HepG2 (cell line): ENCODE data around the gene OLAH. TPM values are rescaled to one million over a fixed set of nuclear protein-coding genes. Genes with fewer than 3 reads are reported as not detected.

Experiments
- ATM ChIP-seq: fragments of 450-650 bp; IDR thresholded peaks from 2 replicates; pipeline ENCODE4 v1.7.1; 2017; ENCODE audit warnings: mild to moderate bottlenecking, borderline replicate concordance
- EP300 ChIP-seq, 3 experiments: sonication (generic) in 1 of 3; formaldehyde crosslinking in 1 of 3; IDR thresholded peaks; 2 replicates each; pipeline versions ENCODE4 v1.5.1 to v1.6.1; 2011 to 2020; ENCODE audit warnings: low read depth in 2 of 3, low read length in 2 of 3, borderline replicate concordance in 1 of 3, improper control_type of control experiment in 1 of 3, mild to moderate bottlenecking in 1 of 3, missing genetic modification reagents in 1 of 3, moderate library complexity in 1 of 3
- HDAC2 ChIP-seq: sonication (generic); formaldehyde crosslinking; IDR thresholded peaks from 2 replicates; pipeline ENCODE4 v1.4.0; 2020; ENCODE audit warnings: missing genetic modification reagents
- HES4 ChIP-seq: sonication (generic); formaldehyde crosslinking; IDR thresholded peaks from 2 replicates; pipeline ENCODE4 v1.9.0; 2021; ENCODE audit warnings: mild to moderate bottlenecking, missing genetic modification reagents, borderline replicate concordance
- KLF15 ChIP-seq: sonication (generic); formaldehyde crosslinking; IDR thresholded peaks from 2 replicates; pipeline ENCODE4 v1.8.1; 2023; ENCODE audit warnings: borderline replicate concordance, mild to moderate bottlenecking, inconsistent platforms, missing genetic modification reagents, mixed read lengths
- MEIS1 ChIP-seq: sonication (generic); formaldehyde crosslinking; IDR thresholded peaks from 2 replicates; pipeline ENCODE4 v1.9.0; 2021; ENCODE audit warnings: mild to moderate bottlenecking, missing genetic modification reagents, moderate library complexity, borderline replicate concordance
- NR2C2 ChIP-seq: sonication (generic); formaldehyde crosslinking; IDR thresholded peaks from 2 replicates; pipeline ENCODE4 v1.4.0; 2020; ENCODE audit warnings: missing genetic modification reagents, mild to moderate bottlenecking, moderate library complexity, borderline replicate concordance
- SIX1 ChIP-seq: sonication (generic); formaldehyde crosslinking; IDR thresholded peaks from 2 replicates; pipeline ENCODE4 v1.4.0; 2020; ENCODE audit warnings: missing genetic modification reagents, borderline replicate concordance
- TCF7 ChIP-seq: sonication (generic); IDR thresholded peaks from 2 replicates; pipeline ENCODE4 v1.6.1; 2016; ENCODE audit warnings: antibody characterized with exemption, low read depth
- ZNF101 ChIP-seq: sonication (generic); formaldehyde crosslinking; IDR thresholded peaks from 2 replicates; pipeline ENCODE4 v1.4.0; 2020; ENCODE audit warnings: mild to moderate bottlenecking, low read depth, missing genetic modification reagents, borderline replicate concordance
- ZNF121 ChIP-seq: sonication (generic); formaldehyde crosslinking; IDR thresholded peaks from 2 replicates; pipeline ENCODE4 v1.5.0; 2020; ENCODE audit warnings: mild to moderate bottlenecking, missing genetic modification reagents
- ZNF263 ChIP-seq: sonication (generic); formaldehyde crosslinking; IDR thresholded peaks from 2 replicates; pipeline ENCODE4 v1.4.0; 2020; ENCODE audit warnings: missing genetic modification reagents
- ZNF564 ChIP-seq: sonication (generic); formaldehyde crosslinking; IDR thresholded peaks from 2 replicates; pipeline ENCODE4 v1.8.1; 2023; ENCODE audit warnings: mild to moderate bottlenecking, missing genetic modification reagents
- ZNF883 ChIP-seq: sonication (generic); formaldehyde crosslinking; IDR thresholded peaks from 2 replicates; pipeline ENCODE4 v1.5.1; 2020; ENCODE audit warnings: mild to moderate bottlenecking, missing genetic modification reagents; ENCODE audit errors: not compliant biosample characterization
- polyA plus RNA-seq, 8 experiments: library from polyadenylated mRNA; depleted of rRNA in 3 of 8; stranded (reverse) in 7 of 8; unstranded in 1 of 8; fragments of >200 nt; fragmentation: Illumina TruSeq in 4 of 8; extraction: Trizol in 4 of 8; gene quantifications; 2 replicates each; pipeline versions ENCODE4 v1.2.1 to v1.2.3, GENCODE V29; 2011 to 2016; ENCODE audit warnings: low read depth in 4 of 8, missing spikeins in 1 of 8, mixed read lengths in 1 of 8; ENCODE audit not compliant: insufficient read depth in 1 of 8
- total RNA-seq, 5 experiments: library from RNA; depleted of rRNA; stranded (reverse); fragments of >200 nt; fragmentation: Illumina TruSeq; extraction: Trizol; gene quantifications; 2 replicates each; pipeline ENCODE4 v1.2.3, GENCODE V29; 2016; ENCODE audit warnings: low read depth in 1 of 5
- TF ChIP-seq, protein P1 (sequence below): sonication (generic); formaldehyde crosslinking; IDR thresholded peaks from 2 replicates; pipeline ENCODE4; 2020; ENCODE audit warnings: missing genetic modification reagents, mild to moderate bottlenecking, borderline replicate concordance
- TF ChIP-seq, protein P2 (sequence below): sonication (generic); formaldehyde crosslinking; conservative IDR thresholded peaks from 2 replicates; pipeline ENCODE4 v1.4.0; 2020; ENCODE audit warnings: missing genetic modification reagents
- TF ChIP-seq, protein P3 (sequence below): sonication (generic); formaldehyde crosslinking; IDR thresholded peaks from 2 replicates; pipeline ENCODE4 v1.5.1; 2020; ENCODE audit warnings: missing genetic modification reagents, mild to moderate bottlenecking, borderline replicate concordance
- TF ChIP-seq, protein P4 (sequence below): sonication (generic); formaldehyde crosslinking; IDR thresholded peaks from 2 replicates; pipeline ENCODE4 v1.4.0; 2020; ENCODE audit warnings: missing genetic modification reagents, mild to moderate bottlenecking, borderline replicate concordance

The OLAH gene
- total and polyA plus RNA-seq, 2 of the 13 experiments (the other 11 are each of a cell fraction or from before 2014, with no cell fraction given): 0.13 TPM; not detected in 1

DNA sequence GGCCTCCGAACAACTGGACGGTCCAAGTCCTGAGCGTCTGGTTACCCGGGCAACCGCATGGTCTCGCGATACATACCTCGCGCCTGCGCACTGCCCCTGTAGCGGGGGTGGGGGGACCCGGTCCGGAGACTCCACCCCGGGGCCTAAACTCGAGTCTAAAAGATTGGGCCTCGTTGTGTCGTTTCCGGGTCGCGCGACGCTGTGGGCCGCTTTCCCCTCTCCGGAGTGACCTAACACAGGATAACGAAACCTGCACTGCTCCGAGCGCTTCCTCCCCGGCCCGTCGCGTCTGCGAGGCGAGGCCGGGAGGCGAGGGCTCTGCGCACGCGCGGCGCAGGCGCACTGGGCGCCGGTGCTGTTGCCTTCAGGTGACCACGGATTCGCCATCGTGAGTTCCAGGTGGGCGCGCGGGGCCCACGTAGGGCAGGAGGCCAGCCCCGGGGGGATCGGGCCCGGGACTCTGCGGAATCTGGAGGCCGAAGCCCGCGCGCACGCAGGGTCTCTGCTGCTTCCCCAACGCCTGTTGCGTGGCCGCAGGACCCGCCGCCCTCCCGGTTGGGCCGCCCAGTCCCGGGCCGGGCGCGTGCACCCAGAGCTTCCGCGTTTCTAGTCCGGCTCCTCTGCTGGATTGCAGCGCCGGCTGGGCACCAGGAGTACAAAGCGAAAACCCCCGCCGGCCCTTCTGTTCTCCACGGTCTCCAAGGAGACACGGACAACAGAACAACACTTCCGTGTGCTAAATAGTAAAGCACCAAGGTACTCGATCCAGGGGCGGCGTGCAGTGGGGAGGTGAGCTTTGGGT is 53.5 kb downstream of the OLAH start, which contains the start of gene RPP38 (continued):
- TF ChIP-seq, protein P1, sequence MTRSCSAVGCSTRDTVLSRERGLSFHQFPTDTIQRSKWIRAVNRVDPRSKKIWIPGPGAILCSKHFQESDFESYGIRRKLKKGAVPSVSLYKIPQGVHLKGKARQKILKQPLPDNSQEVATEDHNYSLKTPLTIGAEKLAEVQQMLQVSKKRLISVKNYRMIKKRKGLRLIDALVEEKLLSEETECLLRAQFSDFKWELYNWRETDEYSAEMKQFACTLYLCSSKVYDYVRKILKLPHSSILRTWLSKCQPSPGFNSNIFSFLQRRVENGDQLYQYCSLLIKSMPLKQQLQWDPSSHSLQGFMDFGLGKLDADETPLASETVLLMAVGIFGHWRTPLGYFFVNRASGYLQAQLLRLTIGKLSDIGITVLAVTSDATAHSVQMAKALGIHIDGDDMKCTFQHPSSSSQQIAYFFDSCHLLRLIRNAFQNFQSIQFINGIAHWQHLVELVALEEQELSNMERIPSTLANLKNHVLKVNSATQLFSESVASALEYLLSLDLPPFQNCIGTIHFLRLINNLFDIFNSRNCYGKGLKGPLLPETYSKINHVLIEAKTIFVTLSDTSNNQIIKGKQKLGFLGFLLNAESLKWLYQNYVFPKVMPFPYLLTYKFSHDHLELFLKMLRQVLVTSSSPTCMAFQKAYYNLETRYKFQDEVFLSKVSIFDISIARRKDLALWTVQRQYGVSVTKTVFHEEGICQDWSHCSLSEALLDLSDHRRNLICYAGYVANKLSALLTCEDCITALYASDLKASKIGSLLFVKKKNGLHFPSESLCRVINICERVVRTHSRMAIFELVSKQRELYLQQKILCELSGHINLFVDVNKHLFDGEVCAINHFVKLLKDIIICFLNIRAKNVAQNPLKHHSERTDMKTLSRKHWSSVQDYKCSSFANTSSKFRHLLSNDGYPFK (CRISPR knock-in tag): peak; percentile 92
- TF ChIP-seq ZNF263 (0 out of 2 replicates have a peak, but pooled peaks have one; percentile 46), MEIS1 (CRISPR knock-in tag) (peak; percentile 84; the same call in 1 of the 2 replicates), NR2C2 (CRISPR knock-in tag) (peak; percentile 83), ZNF564 (CRISPR knock-in tag) (peak; percentile 73; the same call in 1 of the 2 replicates), ZNF101 (CRISPR knock-in tag) (no peak), KLF15 (no peak; the same call in 1 of the 2 replicates), HDAC2 (no peak), TCF7 (no peak), ZNF883 (peak; percentile 96), EP300 (IDR thresholded peaks at IDR 0.05; ENCODE audit: low read depth in 2 of 2, low read length in 2 of 2) (no peak), EP300 (CRISPR knock-in tag; IDR thresholded peaks at IDR 0.05; ENCODE audit: borderline replicate concordance) (no peak; the same call in 1 of the 2 replicates), ATM (no peak), ZNF121 (CRISPR knock-in tag) (peak; percentile 34; the same call in 1 of the 2 replicates), SIX1 (CRISPR knock-in tag) (no peak), HES4 (CRISPR knock-in tag) (peak; percentile 62)
- TF ChIP-seq, protein P2, sequence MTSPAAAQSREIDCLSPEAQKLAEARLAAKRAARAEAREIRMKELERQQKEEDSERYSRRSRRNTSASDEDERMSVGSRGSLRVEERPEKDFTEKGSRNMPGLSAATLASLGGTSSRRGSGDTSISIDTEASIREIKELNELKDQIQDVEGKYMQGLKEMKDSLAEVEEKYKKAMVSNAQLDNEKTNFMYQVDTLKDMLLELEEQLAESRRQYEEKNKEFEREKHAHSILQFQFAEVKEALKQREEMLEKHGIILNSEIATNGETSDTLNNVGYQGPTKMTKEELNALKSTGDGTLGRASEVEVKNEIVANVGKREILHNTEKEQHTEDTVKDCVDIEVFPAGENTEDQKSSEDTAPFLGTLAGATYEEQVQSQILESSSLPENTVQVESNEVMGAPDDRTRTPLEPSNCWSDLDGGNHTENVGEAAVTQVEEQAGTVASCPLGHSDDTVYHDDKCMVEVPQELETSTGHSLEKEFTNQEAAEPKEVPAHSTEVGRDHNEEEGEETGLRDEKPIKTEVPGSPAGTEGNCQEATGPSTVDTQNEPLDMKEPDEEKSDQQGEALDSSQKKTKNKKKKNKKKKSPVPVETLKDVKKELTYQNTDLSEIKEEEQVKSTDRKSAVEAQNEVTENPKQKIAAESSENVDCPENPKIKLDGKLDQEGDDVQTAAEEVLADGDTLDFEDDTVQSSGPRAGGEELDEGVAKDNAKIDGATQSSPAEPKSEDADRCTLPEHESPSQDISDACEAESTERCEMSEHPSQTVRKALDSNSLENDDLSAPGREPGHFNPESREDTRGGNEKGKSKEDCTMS: no peak
- TF ChIP-seq, protein P3, sequence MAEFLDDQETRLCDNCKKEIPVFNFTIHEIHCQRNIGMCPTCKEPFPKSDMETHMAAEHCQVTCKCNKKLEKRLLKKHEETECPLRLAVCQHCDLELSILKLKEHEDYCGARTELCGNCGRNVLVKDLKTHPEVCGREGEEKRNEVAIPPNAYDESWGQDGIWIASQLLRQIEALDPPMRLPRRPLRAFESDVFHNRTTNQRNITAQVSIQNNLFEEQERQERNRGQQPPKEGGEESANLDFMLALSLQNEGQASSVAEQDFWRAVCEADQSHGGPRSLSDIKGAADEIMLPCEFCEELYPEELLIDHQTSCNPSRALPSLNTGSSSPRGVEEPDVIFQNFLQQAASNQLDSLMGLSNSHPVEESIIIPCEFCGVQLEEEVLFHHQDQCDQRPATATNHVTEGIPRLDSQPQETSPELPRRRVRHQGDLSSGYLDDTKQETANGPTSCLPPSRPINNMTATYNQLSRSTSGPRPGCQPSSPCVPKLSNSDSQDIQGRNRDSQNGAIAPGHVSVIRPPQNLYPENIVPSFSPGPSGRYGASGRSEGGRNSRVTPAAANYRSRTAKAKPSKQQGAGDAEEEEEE (CRISPR knock-in tag): no peak
- TF ChIP-seq, protein P4, sequence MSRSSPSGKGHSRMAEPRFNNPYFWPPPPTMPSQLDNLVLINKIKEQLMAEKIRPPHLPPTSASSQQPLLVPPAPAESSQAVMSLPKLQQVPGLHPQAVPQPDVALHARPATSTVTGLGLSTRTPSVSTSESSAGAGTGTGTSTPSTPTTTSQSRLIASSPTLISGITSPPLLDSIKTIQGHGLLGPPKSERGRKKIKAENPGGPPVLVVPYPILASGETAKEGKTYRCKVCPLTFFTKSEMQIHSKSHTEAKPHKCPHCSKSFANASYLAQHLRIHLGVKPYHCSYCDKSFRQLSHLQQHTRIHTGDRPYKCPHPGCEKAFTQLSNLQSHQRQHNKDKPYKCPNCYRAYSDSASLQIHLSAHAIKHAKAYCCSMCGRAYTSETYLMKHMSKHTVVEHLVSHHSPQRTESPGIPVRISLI (CRISPR knock-in tag): no peak; the same call in 1 of the 2 replicates
